ENCODE results near the gene SLC5A8. TPM values are rescaled to one million over a fixed set of nuclear protein-coding genes. Genes with fewer than 3 reads are reported as not detected.

Gene SLC5A8
- total RNA-seq, 1 experiment from 2014 or later, result 0.07 TPM

GRCh38 chr12:101174541-101174940 lies 35.5 kb downstream of the SLC5A8 start:
- H2AK5ac ChIP-seq (ENCODE audit: insufficient read length, low read length), result no peak overlapping the region
- H4K8ac ChIP-seq (replicated peaks; ENCODE audit: insufficient read length, low read depth, low read length), result no peak overlapping the region
- no peaks in the 10 kb centered on the region for H3K4me1 ChIP-seq (ENCODE audit: insufficient read depth, low read length)
- H3K4me3 Mint-ChIP-seq, result no peak overlapping the region
- no peak overlapping the region for H4K91ac ChIP-seq (ENCODE audit: insufficient read length, low read depth, low read length)
- H3K9me3 Mint-ChIP-seq, result peaks cover 0 to 5% of the 10 kb centered on the region in 2 experiments; a peak in 2 of 5 replicates
- no peak overlapping the region for H2BK5ac ChIP-seq (ENCODE audit: insufficient read length, low read length)
- no peaks in the 10 kb centered on the region for H3K27me3 Mint-ChIP-seq (ENCODE audit: low read depth)
- no peak overlapping the region for H3K4me2 ChIP-seq (ENCODE audit: insufficient read depth, insufficient read length, low read length)
- no peak overlapping the region for H3K27ac ChIP-seq (ENCODE audit: insufficient read length, low read depth, low read length)
- no peak overlapping the region for H3K23ac ChIP-seq (ENCODE audit: insufficient read length, low read depth, low read length)
- DNase-seq, result no peak
- no peak overlapping the region for H3K27ac Mint-ChIP-seq
- no peaks in the 10 kb centered on the region for H3K79me2 ChIP-seq (ENCODE audit: insufficient read depth, low read length)
- no peaks in the 10 kb centered on the region for H3K27me3 ChIP-seq (ENCODE audit: insufficient read depth, low read length)
- no peak overlapping the region for H2BK120ac ChIP-seq (ENCODE audit: low read depth, low read length, poor library complexity, severe bottlenecking)
- H2BK12ac ChIP-seq (ENCODE audit: insufficient read length, low read depth, low read length), result no peak overlapping the region
- H3K18ac ChIP-seq (ENCODE audit: insufficient read length, low read depth, low read length), result no peak overlapping the region
- H3K4ac ChIP-seq (ENCODE audit: low read depth, low read length), result no peak overlapping the region
- no peaks in the 10 kb centered on the region; a peak in 1 of 4 replicates for H3K4me1 Mint-ChIP-seq
- no peaks in the 10 kb centered on the region; a peak in 2 of 7 replicates for H3K36me3 Mint-ChIP-seq (ENCODE audit: insufficient read depth in 1 of 3, low read depth in 3 of 3)
- no peak overlapping the region for H3T11ph ChIP-seq (ENCODE audit: low read length)
- no peak overlapping the region for H3K9ac ChIP-seq (ENCODE audit: extremely low read depth, insufficient read length, low read length)
- H2BK20ac ChIP-seq (ENCODE audit: low read depth, low read length, poor library complexity, severe bottlenecking), result no peak overlapping the region
- no peak overlapping the region for H3K14ac ChIP-seq (ENCODE audit: insufficient read depth, low read length)
- no peak overlapping the region for H2AFZ ChIP-seq (ENCODE audit: low read length)
- H3K56ac ChIP-seq (ENCODE audit: insufficient read length, low read depth, low read length), result no peak overlapping the region
- no peak overlapping the region for H2BK15ac ChIP-seq (ENCODE audit: low read depth, low read length)
- no peaks in the 10 kb centered on the region for H4K20me1 ChIP-seq (ENCODE audit: control insufficient read depth, insufficient read depth, insufficient read length)
- no peaks in the 10 kb centered on the region for H3K79me1 ChIP-seq (ENCODE audit: insufficient read depth, low read depth, low read length, poor library complexity, severe bottlenecking)
- no peaks in the 10 kb centered on the region for H3K9me3 ChIP-seq (ENCODE audit: control insufficient read depth, low read depth, low read length)
- no peaks in the 10 kb centered on the region for H3K23me2 ChIP-seq (ENCODE audit: insufficient read length, low read depth, low read length, poor library complexity, severe bottlenecking)
- no CpG with 5 or more reads among the region's 3 CpGs for WGBS (ENCODE audit: extremely low coverage, insufficient read length, low lambda C conversion rate)
- TF ChIP-seq CTCF (conservative IDR thresholded peaks at IDR 0.05), result no peak
- H4K5ac ChIP-seq (ENCODE audit: insufficient read length, low read depth, low read length), result no peak overlapping the region
